HEK293T (cell line): ENCODE data around the gene NFKBIA.
"Not testable (repeated sequence)": the region's sequence is repeated elsewhere in the genome, so short reads cannot be mapped to it uniquely, and the experiment has no call there.

Source experiments
- CTCF ChIA-PET: fragments of 350-600 bp; formaldehyde crosslinking; extraction: SDS; loops from one replicate; lab custom pipeline; 2021; ENCODE audit warnings: antibody characterized with exemption, inconsistent platforms; lab: Yijun Ruan, JAX
- POLR2A ChIA-PET: fragments of 350-600 bp; formaldehyde crosslinking; extraction: SDS; loops from one replicate; lab custom pipeline; 2020; ENCODE audit warnings: antibody characterized with exemption, inconsistent platforms; lab: Yijun Ruan, JAX
- DNase-seq: peaks from one replicate; pipeline ENCODE4 v3.0.0; 2012; ENCODE audit warnings: mixed read lengths; ENCODE audit errors: extremely low spot score
- ARNT ChIP-seq: fragments of 450-650 bp; IDR thresholded peaks from 2 replicates; pipeline ENCODE4 v1.6.1; 2017; ENCODE audit warnings: mild to moderate bottlenecking
- BHLHE40 ChIP-seq: fragments of 450-650 bp; IDR thresholded peaks from 2 replicates; pipeline ENCODE4 v1.6.1; 2016; ENCODE audit warnings: mild to moderate bottlenecking, moderate library complexity, borderline replicate concordance
- CTBP1 ChIP-seq: fragments of 450-650 bp; IDR thresholded peaks from 2 replicates; pipeline ENCODE4 v1.6.1; 2016; ENCODE audit warnings: borderline replicate concordance
- ELF4 ChIP-seq: fragments of 450-650 bp; IDR thresholded peaks from 2 replicates; pipeline ENCODE4 v1.6.1; 2017; ENCODE audit warnings: antibody characterized with exemption
- FOXA1 ChIP-seq: fragments of 450-650 bp; IDR thresholded peaks from 2 replicates; pipeline ENCODE4 v1.6.1; 2016; ENCODE audit warnings: mild to moderate bottlenecking
- FOXK2 ChIP-seq: fragments of 450-650 bp; IDR thresholded peaks from 2 replicates; pipeline ENCODE4 v1.6.1; 2016; ENCODE audit warnings: mild to moderate bottlenecking
- FOXM1 ChIP-seq: fragments of 450-650 bp; IDR thresholded peaks from 2 replicates; pipeline ENCODE4 v1.6.1; 2017; ENCODE audit warnings: mild to moderate bottlenecking, borderline replicate concordance
- HDGF ChIP-seq: fragments of 450-650 bp; IDR thresholded peaks from 2 replicates; pipeline ENCODE4 v1.6.1; 2017; ENCODE audit warnings: antibody characterized with exemption, borderline replicate concordance
- L3MBTL2 ChIP-seq: fragments of 450-650 bp; conservative IDR thresholded peaks from 2 replicates; pipeline ENCODE4 v1.6.1; 2016; ENCODE audit warnings: mild to moderate bottlenecking
- LEF1 ChIP-seq: fragments of 450-650 bp; IDR thresholded peaks from 2 replicates; pipeline ENCODE4 v1.6.1; 2017; ENCODE audit warnings: mild to moderate bottlenecking, borderline replicate concordance
- NFRKB ChIP-seq: fragments of 450-650 bp; IDR thresholded peaks from 2 replicates; pipeline ENCODE4 v1.6.1; 2016; ENCODE audit warnings: mild to moderate bottlenecking, moderate library complexity
- PKNOX1 ChIP-seq: fragments of 450-650 bp; IDR thresholded peaks from 2 replicates; pipeline ENCODE4 v1.6.1; 2016
- SP1 ChIP-seq: fragments of 450-650 bp; IDR thresholded peaks from 2 replicates; pipeline ENCODE4 v1.6.1; 2017
- SUZ12 ChIP-seq: fragments of 450-650 bp; IDR thresholded peaks from 2 replicates; pipeline ENCODE4 v1.6.1; 2016; ENCODE audit warnings: mild to moderate bottlenecking
- TARDBP ChIP-seq: fragments of 450-650 bp; IDR thresholded peaks from 2 replicates; pipeline ENCODE4 v1.6.1; 2016
- ZNF384 ChIP-seq: fragments of 450-650 bp; IDR thresholded peaks from 2 replicates; pipeline ENCODE4 v1.6.1; 2016

Gene NFKBIA

GRCh38 chr14:35402323-35403113, 2.0 kb downstream of the NFKBIA start:
- TF ChIP-seq TARDBP (no peak), ZNF384 (no peak), ARNT (no peak), SUZ12 (no peak), L3MBTL2 (no peak), ELF4 (no peak), CTBP1 (no peak), PKNOX1 (no peak), NFRKB (no peak), HDGF (no peak), BHLHE40 (no peak), FOXK2 (no peak), LEF1 (no peak)
- ChIA-PET CTCF (interaction anchor here (2.3 kb wide), 1 partner anchor 262 kb away, joined by 15 read pairs; no protein-coding TSS in a partner anchor), POLR2A (interaction anchor here (3.0 to 4.5 kb wide), 2 partner anchors 9 to 110 kb away, joined by 17 to 45 read pairs; partner anchors contain the start of gene PSMA6)
- no peak for DNase-seq

- DNase-seq = no peak
- CTCF ChIA-PET = interaction anchor here (2.3 kb wide), 1 partner anchor 261 kb away, joined by 15 read pairs; no protein-coding TSS in a partner anchor
- POLR2A ChIA-PET = interaction anchor here (4.5 kb wide), 1 partner anchor 109 kb away, joined by 45 read pairs; the partner anchor contains the start of gene PSMA6
- no peak for TF ChIP-seq CTBP1
- TF ChIP-seq FOXA1 = no peak
- TF ChIP-seq FOXM1 = no peak
- no peak for TF ChIP-seq NFRKB
- no peak for TF ChIP-seq SP1
- no peak for TF ChIP-seq ARNT
- no peak for TF ChIP-seq HDGF
- TF ChIP-seq PKNOX1 = no peak
Observed at GRCh38 chr14:35401422-35402265, 2.9 kb downstream of the NFKBIA start.

GRCh38 chr14:35400648-35401421, 3.7 kb downstream of the NFKBIA start:
- no peak for DNase-seq
- TF ChIP-seq ELF4 (no peak), TARDBP (no peak), SP1 (no peak), BHLHE40 (no peak), PKNOX1 (no peak), L3MBTL2 (no peak), FOXA1 (no peak)
- ChIA-PET POLR2A (no interaction called here), CTCF (no interaction called here)

- no peak for TF ChIP-seq LEF1
- CTCF ChIA-PET = no interaction called here
- POLR2A ChIA-PET = interaction anchor here (1.1 kb wide), 1 partner anchor 107 kb away, joined by 4 read pairs; the partner anchor contains the start of gene PSMA6
- no peak for DNase-seq
Observed at GRCh38 chr14:35399083-35399937, 5.2 kb downstream of the NFKBIA start.

- CTCF ChIA-PET = no interaction called here
- no peak for TF ChIP-seq SUZ12
- no peak for TF ChIP-seq ZNF384
- TF ChIP-seq CTBP1 = no peak
- no peak for TF ChIP-seq ARNT
- TF ChIP-seq HDGF = no peak
- TF ChIP-seq NFRKB = no peak
- no peak for TF ChIP-seq SP1
- no peak for TF ChIP-seq FOXK2
- TF ChIP-seq BHLHE40 = no peak
- no peak for TF ChIP-seq LEF1
- no peak for TF ChIP-seq L3MBTL2
- TF ChIP-seq PKNOX1 = no peak
- no peak for TF ChIP-seq ELF4
- POLR2A ChIA-PET = interaction anchor here (1.1 kb wide), 1 partner anchor 106 kb away, joined by 4 read pairs; the partner anchor contains the start of gene PSMA6
- no peak for DNase-seq
Observed at GRCh38 chr14:35398071-35398584, 6.4 kb downstream of the NFKBIA start.

GRCh38 chr14:35396610-35397009, 7.9 kb downstream of the NFKBIA start:
- DNase-seq, CTCF ChIA-PET, POLR2A ChIA-PET: not testable (repeated sequence)
